Esophagus muscularis mucosa (tissue), 4 donors: ENCODE results near the gene NDST4. TPM values are rescaled to one million over a fixed set of nuclear protein-coding genes. Genes with fewer than 3 reads are reported as not detected.

Source experiments
- DNase-seq: peaks from one replicate; pipeline ENCODE4 v3.0.0-alpha.2; 2017; ENCODE audit errors: extremely low spot score
- H3K27ac ChIP-seq, 4 donors: fragments of 200-600 bp; sonication (generic); replicated peaks in 1 of 4; 1 replicate in 3 of 4; 2 replicates in 1 of 4; pipeline ENCODE4 v1.5.1; 2016 to 2019; ENCODE audit warnings: mild to moderate bottlenecking in 1 of 4
- H3K27me3 ChIP-seq, 4 donors: fragments of 200-600 bp; sonication (generic); one replicate each; pipeline versions ENCODE4 v1.5.1 to v1.6.0; 2016 to 2019
- H3K36me3 ChIP-seq, 4 donors: fragments of 200-600 bp; sonication (generic); one replicate each; pipeline ENCODE4 v1.5.1; 2016 to 2019
- H3K4me1 ChIP-seq, 4 donors: fragments of 200-600 bp; sonication (generic); one replicate each; pipeline ENCODE4 v1.5.1; 2016 to 2019
- H3K4me3 ChIP-seq, 4 donors: fragments of 200-600 bp; sonication (generic); 1 replicate in 2 of 4; 2 replicates in 2 of 4; pipeline ENCODE4 v1.5.1; 2016 to 2019; ENCODE audit warnings: mild to moderate bottlenecking in 4 of 4, moderate library complexity in 1 of 4
- H3K9me3 ChIP-seq, 4 donors: fragments of 200-600 bp; sonication (generic); 1 replicate in 3 of 4; 2 replicates in 1 of 4; pipeline ENCODE4 v1.5.1; 2016 to 2019
- EP300 ChIP-seq: sonication (generic); formaldehyde crosslinking; IDR thresholded peaks from one replicate; pipeline ENCODE4 v1.6.1; 2017; ENCODE audit warnings: antibody characterized with exemption
- POLR2A ChIP-seq: fragments of 450-650 bp; IDR thresholded peaks from one replicate; pipeline ENCODE4 v1.6.1; 2017; ENCODE audit warnings: antibody characterized with exemption, moderate library complexity, mild to moderate bottlenecking, low read depth
- POLR2AphosphoS5 ChIP-seq, 2 donors: sonication (generic); formaldehyde crosslinking; IDR thresholded peaks; one replicate each; pipeline ENCODE4 v1.6.1; 2017; ENCODE audit warnings: antibody characterized with exemption in 2 of 2
- WGBS: methylation state at CpG from one replicate; pipeline ENCODE4 v1.1.5; 2018; 5-methylcytosine and 5-hydroxymethylcytosine counted together
- intact Hi-C: fragments of 100-400 bp; cut with DNase I; formaldehyde crosslinking; loops from one replicate; pipeline ENCODE4 v1.15.1; 2023
- total RNA-seq, 4 donors: library from RNA; depleted of rRNA; stranded (reverse); fragments of >200 nt; gene quantifications; one replicate each; pipeline versions ENCODE4 v1.1.0 to v1.2.1, GENCODE V29; 2016
- TF ChIP-seq, protein P1 (sequence below), 3 experiments: fragments of 200-600 bp in 2 of 3; fragments of 450-650 bp in 1 of 3; sonication (generic) in 2 of 3; IDR thresholded peaks; one replicate each; pipeline ENCODE4 v1.5.1; 2017 to 2019; ENCODE audit warnings: antibody characterized with exemption in 3 of 3, mild to moderate bottlenecking in 2 of 3, moderate library complexity in 1 of 3

Gene NDST4
- total RNA-seq, 4 donors from 2014 or later = not detected

DNA sequence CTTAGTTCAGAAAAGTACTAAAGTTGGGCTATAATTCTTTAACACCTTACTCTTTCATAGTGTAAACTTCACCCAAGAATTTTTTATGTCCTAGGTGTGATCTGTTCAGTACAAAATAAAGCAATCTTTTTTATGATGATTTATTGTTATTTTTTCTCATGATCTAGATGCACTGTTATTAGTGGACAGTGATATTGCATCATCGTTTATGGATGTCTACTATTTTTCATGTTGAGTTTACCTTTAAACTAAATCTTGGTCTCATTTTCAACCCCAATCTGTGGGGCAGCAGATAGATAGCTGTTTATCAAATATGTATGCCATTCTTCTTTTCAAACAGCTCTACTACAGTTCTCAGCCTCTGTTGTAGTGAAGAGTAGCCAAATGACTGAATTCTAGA is 299.5 kb downstream of the NDST4 start:
- WGBS = 96% methylated on average over 1 of the region's 1 CpG

DNA sequence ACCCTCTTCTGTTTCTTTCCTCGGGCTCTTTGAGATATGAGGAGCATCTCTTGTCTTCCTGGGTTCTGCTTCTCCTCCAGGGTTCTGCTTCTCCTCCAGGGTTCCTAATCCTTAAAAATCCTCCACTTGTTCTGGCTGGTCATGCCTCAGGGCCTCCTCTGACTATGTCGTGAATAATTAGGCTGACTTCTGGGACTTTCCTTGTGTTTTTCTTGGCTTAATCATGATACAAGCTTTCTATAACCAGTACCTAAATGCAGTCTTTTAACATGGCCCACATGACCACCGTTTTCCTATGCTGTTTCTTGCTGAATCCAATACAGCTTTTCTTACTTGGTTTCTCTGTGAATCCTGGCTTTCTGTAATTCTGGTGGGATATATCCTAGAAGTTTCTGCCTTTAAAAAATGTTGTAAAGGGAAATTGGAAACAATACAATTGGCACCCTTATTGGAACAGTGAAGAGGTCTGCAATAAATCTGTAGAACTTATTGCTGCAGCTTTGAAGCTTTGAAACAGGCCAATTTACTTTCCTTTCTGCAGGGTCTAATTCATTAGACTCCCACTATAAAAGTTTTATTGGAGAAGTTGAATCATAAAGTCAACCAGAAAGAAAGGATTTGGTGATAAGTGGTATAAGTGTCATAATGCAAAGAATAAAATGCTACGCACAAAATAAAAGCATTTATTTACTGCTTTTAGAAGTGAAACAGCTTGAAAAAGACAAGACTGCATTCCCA is 301.7 kb downstream of the NDST4 start:
- no peaks in the 10 kb centered on the region for H3K4me1 ChIP-seq
- TF ChIP-seq POLR2A (no peak), EP300 (no peak), POLR2AphosphoS5 (IDR thresholded peaks at IDR 0.05) (no peak)
- TF ChIP-seq, protein P1, sequence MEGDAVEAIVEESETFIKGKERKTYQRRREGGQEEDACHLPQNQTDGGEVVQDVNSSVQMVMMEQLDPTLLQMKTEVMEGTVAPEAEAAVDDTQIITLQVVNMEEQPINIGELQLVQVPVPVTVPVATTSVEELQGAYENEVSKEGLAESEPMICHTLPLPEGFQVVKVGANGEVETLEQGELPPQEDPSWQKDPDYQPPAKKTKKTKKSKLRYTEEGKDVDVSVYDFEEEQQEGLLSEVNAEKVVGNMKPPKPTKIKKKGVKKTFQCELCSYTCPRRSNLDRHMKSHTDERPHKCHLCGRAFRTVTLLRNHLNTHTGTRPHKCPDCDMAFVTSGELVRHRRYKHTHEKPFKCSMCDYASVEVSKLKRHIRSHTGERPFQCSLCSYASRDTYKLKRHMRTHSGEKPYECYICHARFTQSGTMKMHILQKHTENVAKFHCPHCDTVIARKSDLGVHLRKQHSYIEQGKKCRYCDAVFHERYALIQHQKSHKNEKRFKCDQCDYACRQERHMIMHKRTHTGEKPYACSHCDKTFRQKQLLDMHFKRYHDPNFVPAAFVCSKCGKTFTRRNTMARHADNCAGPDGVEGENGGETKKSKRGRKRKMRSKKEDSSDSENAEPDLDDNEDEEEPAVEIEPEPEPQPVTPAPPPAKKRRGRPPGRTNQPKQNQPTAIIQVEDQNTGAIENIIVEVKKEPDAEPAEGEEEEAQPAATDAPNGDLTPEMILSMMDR (IDR thresholded peaks at IDR 0.05) = no peak
- H3K27ac ChIP-seq = no peak overlapping the region
- intact Hi-C loops = no loop called here
- H3K4me3 ChIP-seq = no peak overlapping the region
- WGBS = 70% methylated on average over 4 of the region's 4 CpGs
- no peaks in the 10 kb centered on the region for H3K27me3 ChIP-seq
- no peak for DNase-seq
- H3K36me3 ChIP-seq = no peaks in the 10 kb centered on the region
- H3K9me3 ChIP-seq = no peaks in the 10 kb centered on the region

More for the DNA sequence above, 299.5 kb downstream of the NDST4 start:
- Histone ChIP-seq H3K27me3 (no peaks in the 10 kb centered on the region), H3K27ac (no peak overlapping the region), H3K4me1 (no peaks in the 10 kb centered on the region), H3K4me3 (no peak overlapping the region), H3K9me3 (no peaks in the 10 kb centered on the region), H3K36me3 (no peaks in the 10 kb centered on the region)
- no peak for DNase-seq
- intact Hi-C loops = no loop called here
- TF ChIP-seq POLR2A = no peak
- no peak for TF ChIP-seq POLR2AphosphoS5 (IDR thresholded peaks at IDR 0.05)
- TF ChIP-seq, protein P1 (IDR thresholded peaks at IDR 0.05) = no peak
- no peak for TF ChIP-seq EP300

DNA sequence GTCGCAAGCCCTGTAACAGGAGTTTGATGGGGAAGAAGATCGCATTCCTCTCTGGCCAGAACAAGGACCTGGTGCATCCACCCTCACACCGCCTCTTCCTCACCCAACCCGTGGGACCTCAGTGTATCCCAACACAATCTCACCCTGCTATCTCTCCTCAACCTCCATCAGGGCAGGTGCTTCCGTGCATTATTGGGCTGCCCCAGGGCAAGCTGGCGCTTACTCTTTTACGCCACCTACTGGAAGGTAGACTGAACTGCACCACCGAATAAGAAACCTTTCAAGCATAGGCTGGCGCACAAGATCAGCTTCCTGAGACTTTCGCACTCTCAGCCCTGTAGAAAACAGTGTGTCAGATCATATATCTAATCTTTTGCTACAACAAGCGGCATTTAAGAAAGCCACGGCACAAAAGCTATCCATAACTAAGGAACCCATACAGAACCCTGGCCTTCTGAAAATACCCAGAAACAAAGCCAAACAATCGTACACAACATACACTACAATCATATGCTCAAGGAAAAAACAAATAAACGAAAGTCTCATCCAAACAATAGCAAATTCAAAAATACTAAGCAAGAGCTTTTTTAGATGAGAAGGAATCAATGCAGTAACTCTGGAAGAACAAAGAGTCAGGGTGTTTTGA is 305.5 kb downstream of the NDST4 start:
- TF ChIP-seq POLR2A = no peak
- TF ChIP-seq, protein P1 (IDR thresholded peaks at IDR 0.05) = peak; percentile 36 to 57 (median 45)
- Histone ChIP-seq H3K27ac (no peak overlapping the region), H3K4me1 (no peaks in the 10 kb centered on the region), H3K36me3 (no peaks in the 10 kb centered on the region), H3K27me3 (no peaks in the 10 kb centered on the region), H3K9me3 (no peaks in the 10 kb centered on the region), H3K4me3 (no peak overlapping the region)
- intact Hi-C loops = no loop called here
- DNase-seq = no peak
- 61% methylated on average over 12 of the region's 14 CpGs for WGBS

DNA sequence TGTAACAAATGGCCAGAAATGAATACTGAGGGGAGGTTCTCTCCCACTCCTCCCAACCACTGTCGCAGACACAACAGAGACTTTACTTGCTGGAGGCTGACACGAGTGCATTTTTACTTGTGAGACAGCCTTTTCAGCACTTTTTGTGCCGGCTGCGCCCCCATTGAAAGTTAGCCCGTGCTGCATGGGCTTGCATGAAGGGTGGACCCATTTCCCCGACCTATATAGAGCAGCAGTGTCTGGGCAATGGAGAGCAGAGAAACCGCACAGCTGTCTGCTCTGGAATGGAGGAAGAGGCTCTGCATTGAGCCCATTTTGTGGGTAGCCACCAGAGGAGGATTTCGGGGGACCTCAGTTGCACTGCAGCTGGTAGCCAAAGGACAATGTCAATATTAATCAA is 306.1 kb downstream of the NDST4 start:
- DNase-seq = no peak
- H3K4me3 ChIP-seq = no peak overlapping the region
- no peaks in the 10 kb centered on the region for H3K36me3 ChIP-seq
- H3K4me1 ChIP-seq = no peaks in the 10 kb centered on the region
- no peak overlapping the region for H3K27ac ChIP-seq
- intact Hi-C loops = no loop called here
- H3K9me3 ChIP-seq = no peaks in the 10 kb centered on the region
- 94% methylated on average over 8 of the region's 8 CpGs for WGBS
- H3K27me3 ChIP-seq = no peaks in the 10 kb centered on the region
- TF ChIP-seq POLR2AphosphoS5 (IDR thresholded peaks at IDR 0.05) = no peak
- no peak for TF ChIP-seq EP300
- TF ChIP-seq POLR2A = no peak
- TF ChIP-seq, protein P1 (IDR thresholded peaks at IDR 0.05) = no peak

DNA sequence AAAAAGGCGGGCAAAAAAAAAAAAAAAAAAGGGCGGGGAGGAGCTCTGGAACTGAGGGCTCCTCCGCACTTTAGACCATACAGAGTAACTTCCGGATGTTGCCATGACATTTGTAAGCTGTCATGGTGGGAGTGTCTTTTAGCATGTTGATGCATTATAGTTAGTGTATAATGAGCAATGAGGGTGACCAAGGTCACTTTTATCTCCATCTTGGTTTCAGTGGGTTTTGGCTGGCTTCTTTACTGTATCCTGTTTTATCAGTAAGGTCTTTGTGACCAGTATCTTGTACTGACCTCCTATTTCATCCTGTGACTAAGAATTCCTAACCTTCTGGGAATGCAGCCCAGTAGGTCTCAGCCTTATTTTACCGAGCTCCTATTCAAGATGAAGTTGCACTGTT is 321.4 kb downstream of the NDST4 start:
- no peaks in the 10 kb centered on the region for H3K9me3 ChIP-seq
- WGBS = 89% methylated on average over 5 of the region's 5 CpGs
- no peak for TF ChIP-seq POLR2AphosphoS5 (IDR thresholded peaks at IDR 0.05)
- TF ChIP-seq, protein P1 (IDR thresholded peaks at IDR 0.05) = no peak
- H3K4me1 ChIP-seq = no peaks in the 10 kb centered on the region
- intact Hi-C loops = no loop called here
- no peaks in the 10 kb centered on the region for H3K27me3 ChIP-seq
- H3K27ac ChIP-seq = no peak overlapping the region
- DNase-seq = no peak
- no peaks in the 10 kb centered on the region for H3K36me3 ChIP-seq
- no peak overlapping the region for H3K4me3 ChIP-seq
